Spleen (tissue), 11 donors: Measurements from ENCODE around the gene ACBD6. TPM values are rescaled to one million over a fixed set of nuclear protein-coding genes. Genes with fewer than 3 reads are reported as not detected.

Experiments
- DNase-seq: peaks from one replicate; pipeline ENCODE4 v3.0.0-alpha.2; 2020
- H3K27ac ChIP-seq, 8 donors: fragments of 200-600 bp; sonication (generic) in 7 of 8; 1 replicate in 4 of 8; 2 replicates in 4 of 8; pipeline versions ENCODE4 v1.5.0 to v1.8.0; 2016 to 2021; ENCODE audit warnings: inconsistent platforms in 4 of 8, mild to moderate bottlenecking in 4 of 8, moderate library complexity in 1 of 8
- H3K27me3 ChIP-seq, 7 donors: fragments of 200-600 bp; sonication (generic) in 6 of 7; replicated peaks in 1 of 7; 1 replicate in 4 of 7; 2 replicates in 3 of 7; pipeline versions ENCODE4 v1.5.0 to v1.8.0; 2016 to 2021; ENCODE audit warnings: inconsistent platforms in 3 of 7, mild to moderate bottlenecking in 1 of 7
- H3K36me3 ChIP-seq, 6 donors: fragments of 200-600 bp; sonication (generic) in 5 of 6; 1 replicate in 4 of 6; 2 replicates in 2 of 6; pipeline versions ENCODE4 v1.5.0 to v1.8.0; 2016 to 2021; ENCODE audit warnings: inconsistent platforms in 2 of 6
- H3K4me1 ChIP-seq, 6 donors: fragments of 200-600 bp; sonication (generic) in 5 of 6; 1 replicate in 3 of 6; 2 replicates in 3 of 6; pipeline versions ENCODE4 v1.5.0 to v1.8.0; 2016 to 2021; ENCODE audit warnings: inconsistent platforms in 3 of 6
- H3K4me3 ChIP-seq, 8 donors: fragments of 200-600 bp; sonication (generic) in 7 of 8; 1 replicate in 4 of 8; 2 replicates in 4 of 8; pipeline versions ENCODE4 v1.5.0 to v1.8.0; 2016 to 2021; ENCODE audit warnings: inconsistent platforms in 4 of 8, mild to moderate bottlenecking in 4 of 8, moderate library complexity in 2 of 8
- H3K9me3 ChIP-seq, 8 donors: fragments of 200-600 bp; sonication (generic) in 7 of 8; 1 replicate in 4 of 8; 2 replicates in 4 of 8; pipeline versions ENCODE4 v1.5.0 to v1.8.0; 2016 to 2021; ENCODE audit warnings: inconsistent platforms in 4 of 8
- POLR2A ChIP-seq, 3 donors: fragments of 450-650 bp; IDR thresholded peaks; one replicate each; pipeline ENCODE4 v1.5.1; 2017; ENCODE audit warnings: antibody characterized with exemption in 3 of 3, mild to moderate bottlenecking in 1 of 3
- POLR2AphosphoS5 ChIP-seq, 3 donors: sonication (generic); formaldehyde crosslinking; IDR thresholded peaks; one replicate each; pipeline ENCODE4 v1.5.1; 2017; ENCODE audit warnings: antibody characterized with exemption in 3 of 3
- WGBS, 5 donors: extraction: QIAGEN DNeasy Blood & Tissue Kit in 3 of 5; methylation state at CpG; one replicate each; pipeline versions ENCODE4 v1.1.5 to v1.1.7; 2013 to 2018; 5-methylcytosine and 5-hydroxymethylcytosine counted together
- intact Hi-C: fragments of 100-400 bp; cut with DNase I; formaldehyde crosslinking; loops from one replicate; pipeline ENCODE4 v1.15.0; 2023; ENCODE audit warnings: low total_unique reads
- polyA plus RNA-seq, 3 donors: library from polyadenylated mRNA; stranded (reverse); fragments of 200-250 nt; gene quantifications; one replicate each; pipeline ENCODE4 v1.2.1, GENCODE V29; 2013
- total RNA-seq, 7 donors: library from RNA; depleted of rRNA in 3 of 7; stranded (reverse); fragments of >200 nt in 3 of 7; fragmentation: NEBNext Ultra II Directional in 4 of 7; extraction: Animal tissue kit (Norgen Biotek cat#: 25700) in 4 of 7; gene quantifications; one replicate each; pipeline versions ENCODE4 v1.1.0 to v1.2.1, GENCODE V29; 2016 to 2021
- TF ChIP-seq, protein P1 (sequence below), 11 experiments: fragments of 200-600 bp in 7 of 11; fragments of 450-650 bp in 4 of 11; sonication (generic) in 4 of 11; IDR thresholded peaks in 8 of 11; conservative IDR thresholded peaks in 3 of 11; 1 replicate in 7 of 11; 2 replicates in 4 of 11; pipeline versions ENCODE4 v1.4.0 to v1.8.0; 2016 to 2021; ENCODE audit warnings: antibody characterized with exemption in 11 of 11, inconsistent platforms in 4 of 11, mild to moderate bottlenecking in 1 of 11
- donor health status: healthy with polysubstance abuse.
- donor health status: DM: no; HTN: no; CAD: no; lungs with moderate emphysema.
- donor health status: DM: no; HTN: no; CAD: no.
- donor health status: Bipolar disorder and iron deficiency.
- donor health status: healthy.
- donor health status: DM: no; HTN: no; CAD: no.
- donor health status: DM: yes; HTN: yes; CAD: no.

ACBD6 gene
- total and polyA plus RNA-seq, 10 donors = 27.2 to 62.9 (median 38.3) TPM

DNA sequence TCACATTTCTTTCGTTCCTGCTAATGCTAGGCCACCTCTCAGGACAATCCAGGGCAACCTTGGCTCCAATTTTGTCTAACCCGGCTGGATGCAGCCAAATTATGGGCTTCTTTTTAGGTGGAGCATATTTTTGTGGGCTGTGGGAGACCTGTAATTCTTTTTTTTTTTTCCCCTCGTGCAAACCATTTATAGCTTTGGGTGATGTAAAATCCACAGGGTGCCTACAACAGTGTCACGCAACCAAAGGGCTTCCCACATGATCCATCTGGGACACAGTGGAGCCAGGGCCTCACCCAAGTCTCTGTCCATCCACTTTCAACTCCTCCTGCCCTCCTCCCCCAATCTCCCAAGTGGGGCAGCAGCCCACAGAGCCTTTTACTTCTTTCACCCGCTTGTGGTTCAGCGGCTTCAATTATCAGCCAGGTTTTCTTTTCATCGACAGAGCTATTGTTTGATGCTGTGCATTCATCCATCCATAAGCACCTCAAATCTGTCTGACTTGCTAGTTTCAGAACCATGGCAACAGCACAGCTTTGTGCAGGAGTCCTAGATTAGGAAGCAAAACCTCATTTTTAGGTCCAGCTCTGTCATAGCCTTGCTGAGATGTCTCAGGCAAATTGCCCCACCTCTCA lies 46.4 kb upstream of the ACBD6 start:
- H3K27ac ChIP-seq = no peak overlapping the region
- 81 to 91% (median 86%) methylated on average over 7 of the region's 7 CpGs for WGBS, 5 donors
- TF ChIP-seq, protein P1, sequence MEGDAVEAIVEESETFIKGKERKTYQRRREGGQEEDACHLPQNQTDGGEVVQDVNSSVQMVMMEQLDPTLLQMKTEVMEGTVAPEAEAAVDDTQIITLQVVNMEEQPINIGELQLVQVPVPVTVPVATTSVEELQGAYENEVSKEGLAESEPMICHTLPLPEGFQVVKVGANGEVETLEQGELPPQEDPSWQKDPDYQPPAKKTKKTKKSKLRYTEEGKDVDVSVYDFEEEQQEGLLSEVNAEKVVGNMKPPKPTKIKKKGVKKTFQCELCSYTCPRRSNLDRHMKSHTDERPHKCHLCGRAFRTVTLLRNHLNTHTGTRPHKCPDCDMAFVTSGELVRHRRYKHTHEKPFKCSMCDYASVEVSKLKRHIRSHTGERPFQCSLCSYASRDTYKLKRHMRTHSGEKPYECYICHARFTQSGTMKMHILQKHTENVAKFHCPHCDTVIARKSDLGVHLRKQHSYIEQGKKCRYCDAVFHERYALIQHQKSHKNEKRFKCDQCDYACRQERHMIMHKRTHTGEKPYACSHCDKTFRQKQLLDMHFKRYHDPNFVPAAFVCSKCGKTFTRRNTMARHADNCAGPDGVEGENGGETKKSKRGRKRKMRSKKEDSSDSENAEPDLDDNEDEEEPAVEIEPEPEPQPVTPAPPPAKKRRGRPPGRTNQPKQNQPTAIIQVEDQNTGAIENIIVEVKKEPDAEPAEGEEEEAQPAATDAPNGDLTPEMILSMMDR (IDR thresholded peaks at IDR 0.05 in 8 of 11, conservative IDR thresholded peaks at IDR 0.05 in 3 of 11) = no peak
- TF ChIP-seq POLR2AphosphoS5 (IDR thresholded peaks at IDR 0.05) (no peak), POLR2A (IDR thresholded peaks at IDR 0.05) (no peak)
- DNase-seq = no peak
- H3K9me3 ChIP-seq = no peaks in the 10 kb centered on the region
- no peaks in the 10 kb centered on the region for H3K4me1 ChIP-seq
- intact Hi-C loops = no loop called here
- H3K4me3 ChIP-seq = no peak overlapping the region
- H3K36me3 ChIP-seq = no peaks in the 10 kb centered on the region
- no peaks in the 10 kb centered on the region for H3K27me3 ChIP-seq

- 89 to 100% (median 97%) methylated on average over 1 of the region's 1 CpG for WGBS, 5 donors
- no peak overlapping the region for H3K4me3 ChIP-seq
- no peak for DNase-seq
- TF ChIP-seq, protein P1 (IDR thresholded peaks at IDR 0.05 in 8 of 11, conservative IDR thresholded peaks at IDR 0.05 in 3 of 11) = no peak
- no peak for TF ChIP-seq POLR2AphosphoS5 (IDR thresholded peaks at IDR 0.05)
- no peak for TF ChIP-seq POLR2A (IDR thresholded peaks at IDR 0.05)
- intact Hi-C loops = no loop called here
- H3K36me3 ChIP-seq = no peaks in the 10 kb centered on the region
- no peaks in the 10 kb centered on the region for H3K27me3 ChIP-seq
- no peaks in the 10 kb centered on the region for H3K4me1 ChIP-seq
- H3K27ac ChIP-seq = no peak overlapping the region
- no peaks in the 10 kb centered on the region for H3K9me3 ChIP-seq
Observed at GRCh38 chr1:180545991-180546390, 43.6 kb upstream of the ACBD6 start.

GRCh38 chr1:180544050-180544449 lies 41.7 kb upstream of the ACBD6 start:
- TF ChIP-seq POLR2A (IDR thresholded peaks at IDR 0.05) = no peak
- TF ChIP-seq, protein P1 (IDR thresholded peaks at IDR 0.05 in 8 of 11, conservative IDR thresholded peaks at IDR 0.05 in 3 of 11) = no peak
- no peak for TF ChIP-seq POLR2AphosphoS5 (IDR thresholded peaks at IDR 0.05)
- Histone ChIP-seq H3K27me3 (no peaks in the 10 kb centered on the region), H3K9me3 (no peaks in the 10 kb centered on the region), H3K4me1 (no peaks in the 10 kb centered on the region), H3K27ac (no peak overlapping the region), H3K4me3 (no peak overlapping the region), H3K36me3 (no peaks in the 10 kb centered on the region)
- WGBS, 5 donors = 75 to 85% (median 79%) methylated on average over 4 of the region's 4 CpGs
- no peak for DNase-seq
- intact Hi-C loops = no loop called here

DNA sequence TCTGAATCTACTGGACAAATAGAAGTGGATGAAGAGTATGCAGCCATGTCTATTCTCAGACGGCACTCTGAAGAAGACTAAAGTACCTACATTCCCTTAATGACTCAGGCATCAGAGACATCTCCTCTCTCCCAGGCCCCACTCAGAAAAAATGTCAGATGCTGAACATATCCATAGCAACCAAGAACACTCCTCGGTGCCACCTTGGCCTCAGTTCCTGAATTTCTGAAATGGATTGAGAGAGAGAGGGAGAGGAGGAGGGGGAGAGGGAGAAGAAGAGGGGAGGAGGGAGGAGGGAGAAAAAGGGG lies 40.4 kb upstream of the ACBD6 start:
- Histone ChIP-seq H3K4me1 (no peaks in the 10 kb centered on the region), H3K9me3 (no peaks in the 10 kb centered on the region), H3K36me3 (no peaks in the 10 kb centered on the region), H3K27ac (no peak overlapping the region), H3K4me3 (no peak overlapping the region), H3K27me3 (no peaks in the 10 kb centered on the region)
- whole genome bisulfite sequencing, 5 donors = 58 to 73% (median 70%) methylated on average over 2 of the region's 2 CpGs
- intact Hi-C loops = no loop called here
- TF ChIP-seq, protein P1 (IDR thresholded peaks at IDR 0.05 in 8 of 11, conservative IDR thresholded peaks at IDR 0.05 in 3 of 11) = no peak
- TF ChIP-seq POLR2A (IDR thresholded peaks at IDR 0.05) = no peak
- TF ChIP-seq POLR2AphosphoS5 (IDR thresholded peaks at IDR 0.05) = no peak
- DNase-seq = no peak
